HG02623 (cell line): ENCODE data around the gene FBXL16.

Experiments used
- ATAC-seq: cut with Tn5 transposase; IDR thresholded peaks from one replicate; pipeline ENCODE4 v1.9.1; 2021; ENCODE audit warnings: moderate library complexity; ENCODE audit not compliant: unreplicated experiment

Gene FBXL16

DNA sequence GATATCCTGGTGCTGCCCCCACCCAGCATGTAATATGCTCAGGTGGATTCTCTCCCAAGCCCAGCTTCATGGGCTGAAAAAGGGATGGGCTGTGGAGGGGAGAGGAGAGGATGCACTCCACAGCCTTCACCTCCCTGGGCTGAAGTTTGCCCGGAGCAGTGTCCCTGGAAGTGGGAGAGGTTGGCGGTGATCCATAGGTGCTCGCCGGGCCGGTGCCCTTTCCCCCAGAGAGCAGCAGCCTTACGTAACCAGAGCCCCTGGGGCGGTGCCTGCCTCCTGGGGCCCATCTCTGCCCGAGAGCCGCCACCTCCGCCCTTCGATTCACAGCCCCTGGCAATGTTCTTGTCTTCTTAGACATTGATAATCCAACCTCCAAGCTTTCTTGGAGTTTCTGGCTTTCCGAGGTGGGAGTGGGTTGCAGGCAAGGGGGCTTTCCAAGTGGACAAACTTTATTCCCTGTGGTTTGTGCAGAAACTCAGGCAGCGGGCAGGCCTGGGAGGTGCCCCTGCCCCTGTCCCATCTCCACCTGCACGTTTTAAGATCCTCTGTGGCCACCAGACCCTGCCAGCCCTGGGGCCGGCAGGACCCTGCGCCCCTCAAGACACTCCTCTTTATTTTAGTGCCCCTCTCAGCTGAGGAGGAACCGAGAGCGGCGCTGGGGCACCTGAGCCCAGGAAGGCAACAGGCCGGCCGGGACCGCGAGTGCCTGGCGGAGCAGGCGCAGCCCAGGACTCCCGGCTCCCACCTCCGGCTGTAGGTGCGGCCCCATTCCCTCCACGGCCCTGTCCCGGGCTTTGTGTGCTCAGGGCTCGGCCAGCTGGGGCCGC is 59.5 kb downstream of the FBXL16 start:
- ATAC-seq = no peak

DNA sequence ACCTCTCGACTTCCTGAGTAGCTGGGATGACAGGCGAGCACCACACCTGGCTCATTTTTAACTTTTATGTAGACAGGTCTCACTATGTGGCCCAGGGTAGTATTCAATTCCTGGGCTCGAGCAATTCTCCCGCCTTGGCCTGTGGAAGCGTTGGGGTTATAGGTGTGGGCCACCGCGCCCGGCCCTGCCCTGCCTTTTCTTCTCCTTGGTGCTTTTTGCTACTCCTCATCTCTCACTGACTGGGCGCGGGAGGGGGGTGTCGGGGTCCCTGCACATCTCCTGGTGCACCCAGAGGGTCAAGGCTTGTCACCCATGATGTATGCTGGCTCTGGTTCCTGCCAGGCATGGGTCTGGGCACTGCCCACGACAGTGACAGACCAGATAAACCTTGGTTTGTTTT is 61.0 kb downstream of the FBXL16 start:
- ATAC-seq = no peak

DNA sequence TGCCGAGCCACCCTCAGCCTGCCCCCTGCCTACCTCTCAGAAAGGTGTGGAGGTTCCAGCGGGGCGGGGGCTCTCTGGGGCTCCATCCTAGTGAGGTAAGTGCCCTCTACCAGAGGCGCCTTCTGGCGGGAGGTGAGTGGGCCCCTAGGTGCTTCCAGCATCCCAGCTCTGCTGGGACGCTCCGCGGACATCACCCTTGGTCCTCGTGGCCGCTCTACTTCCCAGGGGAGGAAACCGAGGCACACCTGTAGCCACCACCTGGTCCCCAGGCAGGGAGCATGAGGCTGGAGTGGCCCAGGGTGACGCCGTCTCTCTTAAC is 62.6 kb downstream of the FBXL16 start:
- ATAC-seq = no peak
